Islet of Langerhans (tissue), 1 donor: ENCODE results near the gene PPIF.

Experiments
- FAIRE-seq: peaks from one replicate; lab custom pipeline; 2011; peaks lifted over from hg19 to GRCh38; lab: Jason Lieb, UNC

PPIF gene

GRCh38 chr10:79347226-79347893 lies at the start of gene PPIF:
TSS of gene PPIF (plus strand) at chr10:79347469. CDS start at chr10:79347549, 80 bp downstream.
- FAIRE-seq, result no peak

GRCh38 chr10:79298403-79299244 lies 48.6 kb upstream of the PPIF start:
- no peak for FAIRE-seq

GRCh38 chr10:79299397-79300241 lies 47.6 kb upstream of the PPIF start:
- no peak for FAIRE-seq

GRCh38 chr10:79300711-79301110 lies 46.6 kb upstream of the PPIF start:
- no peak for FAIRE-seq

- no peak for FAIRE-seq
Observed at GRCh38 chr10:79301754-79302530, 45.3 kb upstream of the PPIF start.

- FAIRE-seq, result no peak
Observed at GRCh38 chr10:79303631-79304478, 43.4 kb upstream of the PPIF start.

- FAIRE-seq, result no peak
Observed at GRCh38 chr10:79304479-79305087, 42.7 kb upstream of the PPIF start.

GRCh38 chr10:79305515-79305914 lies 41.8 kb upstream of the PPIF start:
- no peak for FAIRE-seq

GRCh38 chr10:79305988-79306387 lies 41.3 kb upstream of the PPIF start:
- FAIRE-seq, result no peak

GRCh38 chr10:79306644-79307220 lies 40.5 kb upstream of the PPIF start:
- FAIRE-seq, result no peak

- FAIRE-seq, result no peak
Observed at GRCh38 chr10:79308016-79308415, 39.3 kb upstream of the PPIF start.

GRCh38 chr10:79308969-79309665 lies 38.2 kb upstream of the PPIF start:
- no peak for FAIRE-seq

- no peak for FAIRE-seq
Observed at GRCh38 chr10:79310200-79310865, 36.9 kb upstream of the PPIF start.

- FAIRE-seq, result no peak
Observed at GRCh38 chr10:79310911-79311573, 36.2 kb upstream of the PPIF start.

GRCh38 chr10:79311581-79312407 lies 35.5 kb upstream of the PPIF start:
- no peak for FAIRE-seq

GRCh38 chr10:79312601-79313187 lies 34.6 kb upstream of the PPIF start:
- FAIRE-seq, result no peak

- FAIRE-seq, result no peak
Observed at GRCh38 chr10:79313320-79313719, 33.9 kb upstream of the PPIF start.
